AG08395 (cell line): Measurements from ENCODE around the gene EML1.

ENCODE experiments used
- DNase-seq: peaks from one replicate; pipeline ENCODE4 v3.0.0; 2012; ENCODE audit warnings: mixed read lengths, low spot score

Gene EML1

DNA sequence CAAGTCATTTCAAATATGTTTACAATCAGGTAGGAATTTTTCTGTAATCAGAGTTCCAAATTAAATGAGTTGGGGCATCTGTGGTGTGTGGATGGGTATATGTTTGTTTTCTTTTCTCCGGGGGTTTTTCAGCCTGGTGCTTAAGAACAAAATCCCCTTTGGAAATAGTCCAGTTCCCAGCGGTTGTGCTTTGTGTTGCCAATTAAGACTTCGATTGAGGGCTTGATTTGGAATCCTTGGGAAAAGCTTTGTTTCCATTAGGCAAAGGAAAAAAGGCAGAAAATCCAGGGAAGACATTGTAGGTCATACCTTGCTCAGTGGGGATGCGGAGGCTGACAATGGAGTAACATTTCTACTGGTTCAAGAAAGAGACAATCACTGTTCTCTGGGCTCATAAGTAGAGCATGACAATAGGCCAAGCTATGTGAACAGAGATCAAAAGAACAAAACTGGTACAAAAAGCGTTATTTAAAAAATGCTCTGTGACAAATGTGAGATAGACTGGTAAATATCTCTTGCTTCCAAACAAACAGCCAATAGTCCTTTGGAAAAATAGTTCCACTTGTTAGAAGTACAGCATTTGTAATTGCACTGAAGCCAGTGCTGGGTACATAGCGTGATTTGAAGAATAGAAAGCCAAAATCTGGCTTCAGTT lies 79.7 kb downstream of the EML1 start:
- no peak for DNase-seq

DNA sequence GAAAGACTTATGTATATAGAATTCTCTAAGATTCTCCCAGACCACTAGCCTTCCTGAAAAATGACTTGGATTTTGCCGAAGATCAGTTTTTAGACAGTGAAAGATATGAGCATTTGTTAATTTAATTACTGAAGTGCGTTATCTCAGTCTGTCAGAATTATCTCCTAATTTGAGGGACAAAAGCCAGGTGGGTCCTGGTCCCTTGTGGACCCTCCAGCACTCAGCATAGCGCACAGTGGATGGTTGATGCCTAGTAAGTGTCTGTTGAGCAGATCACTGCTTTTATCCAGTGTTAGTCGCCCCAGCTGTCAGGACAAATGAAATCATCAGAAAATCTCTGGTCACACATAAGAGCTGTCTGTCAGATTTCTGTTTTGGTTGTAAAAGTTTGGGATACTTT lies 80.4 kb downstream of the EML1 start:
- DNase-seq: no peak

GRCh38 chr14:99874306-99874705 lies 81.1 kb downstream of the EML1 start:
- no peak for DNase-seq

DNA sequence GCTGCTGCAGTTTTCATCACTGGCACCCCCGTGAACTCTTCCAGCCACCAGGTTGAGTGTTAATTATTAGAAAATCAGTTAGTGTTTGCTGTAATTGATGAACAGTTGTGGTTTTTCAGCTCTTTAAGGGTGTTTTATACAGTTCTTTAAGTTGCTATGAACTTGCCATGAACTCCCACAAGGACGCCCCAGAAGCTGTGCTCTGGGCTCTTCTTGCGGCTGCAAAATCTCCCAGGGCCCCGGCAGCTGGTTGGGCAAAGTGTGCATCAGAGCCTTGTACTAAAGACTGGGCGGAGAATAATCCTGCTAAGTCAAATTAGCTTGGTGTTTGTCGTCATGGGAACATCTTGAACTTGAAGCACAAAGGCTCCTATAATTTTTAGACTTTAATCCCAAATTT lies 82.2 kb downstream of the EML1 start:
- DNase-seq: no peak

- DNase-seq: no peak
These were observed 82.6 kb downstream of the EML1 start for GRCh38 chr14:99875836-99876235.

DNA sequence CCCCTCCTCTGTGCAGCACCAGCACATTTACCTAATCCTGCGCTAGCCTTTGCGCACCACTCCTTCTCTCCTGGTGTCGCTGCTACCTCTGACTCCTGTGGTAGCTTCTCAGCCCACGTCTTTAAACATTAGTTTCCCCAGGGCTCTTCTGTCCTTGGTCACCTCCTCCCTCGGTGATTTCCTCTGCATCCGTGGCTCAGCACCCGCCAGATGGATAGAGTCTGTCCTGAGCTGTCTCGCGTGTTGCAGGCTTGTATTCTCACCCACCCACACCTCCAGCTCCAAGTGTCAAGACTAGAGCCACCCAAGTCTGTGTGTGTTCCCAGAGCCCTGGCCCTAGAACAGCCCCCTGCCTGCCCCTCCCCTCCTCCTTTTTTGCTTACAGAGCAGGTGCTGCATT lies 83.2 kb downstream of the EML1 start:
- DNase-seq: no peak

DNA sequence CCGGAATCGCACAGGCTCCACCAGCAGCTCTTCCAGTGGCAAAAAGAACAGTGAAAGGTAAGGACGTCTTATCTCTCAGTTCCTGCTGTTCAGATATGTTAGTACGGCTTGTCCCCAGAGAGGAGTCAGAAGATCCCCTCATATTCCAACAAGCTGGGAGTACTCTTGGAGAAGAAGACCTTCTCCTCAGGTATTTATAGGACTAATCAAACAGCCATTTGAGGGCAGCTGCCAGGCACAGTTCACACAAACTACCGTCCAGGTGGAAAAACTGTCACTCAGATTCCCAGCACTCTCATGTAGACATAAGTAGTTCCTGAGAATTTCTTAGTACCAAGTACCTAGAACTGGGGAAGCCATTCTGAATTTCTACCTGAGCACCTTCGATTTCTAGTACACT lies 85.3 kb downstream of the EML1 start:
- DNase-seq: no peak

DNA sequence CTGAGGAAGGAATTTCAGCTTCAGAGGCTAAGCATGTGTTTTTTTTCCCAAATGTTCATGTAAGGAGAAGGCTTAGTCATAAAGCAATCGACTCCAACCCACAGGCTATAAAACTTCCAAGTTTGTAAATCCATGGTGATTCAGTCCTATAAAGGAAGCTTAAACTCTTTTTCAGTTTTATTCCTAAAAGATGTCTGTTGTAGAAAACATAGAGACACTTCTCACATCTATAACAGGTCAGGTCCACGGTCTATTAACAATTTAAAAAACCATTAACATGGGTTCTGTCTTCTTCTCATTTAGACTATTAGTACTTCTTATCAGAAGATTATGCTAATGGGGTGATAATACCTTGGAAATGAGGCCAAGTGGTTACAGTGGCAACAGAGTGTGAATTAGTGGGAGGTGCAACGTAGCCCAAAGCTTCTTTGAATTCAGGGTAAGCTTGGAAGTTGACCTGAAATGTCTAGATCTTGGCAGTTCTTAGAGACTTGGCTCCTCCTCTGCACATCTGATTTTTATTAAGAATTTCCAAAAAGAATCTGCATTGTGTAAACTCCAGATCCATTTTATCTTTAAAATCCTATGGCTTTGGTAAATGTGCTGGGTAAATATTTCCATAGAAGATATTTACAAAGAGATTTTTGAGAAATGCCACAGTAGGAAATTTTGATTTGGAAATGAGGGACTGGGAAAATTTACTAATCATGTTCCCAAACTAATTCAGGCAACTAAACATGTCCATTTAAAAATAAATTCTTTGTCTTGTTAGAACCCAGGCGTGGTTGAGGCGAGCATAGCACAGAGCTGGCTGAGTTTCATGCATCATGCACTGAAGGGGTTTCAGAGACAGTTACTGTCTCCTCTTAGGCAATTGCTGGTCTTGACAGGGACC lies 86.4 kb downstream of the EML1 start:
- peak; percentile 76 for DNase-seq

- peak; percentile 52 for DNase-seq
These were observed 87.6 kb downstream of the EML1 start for GRCh38 chr14:99880651-99881420.

DNA sequence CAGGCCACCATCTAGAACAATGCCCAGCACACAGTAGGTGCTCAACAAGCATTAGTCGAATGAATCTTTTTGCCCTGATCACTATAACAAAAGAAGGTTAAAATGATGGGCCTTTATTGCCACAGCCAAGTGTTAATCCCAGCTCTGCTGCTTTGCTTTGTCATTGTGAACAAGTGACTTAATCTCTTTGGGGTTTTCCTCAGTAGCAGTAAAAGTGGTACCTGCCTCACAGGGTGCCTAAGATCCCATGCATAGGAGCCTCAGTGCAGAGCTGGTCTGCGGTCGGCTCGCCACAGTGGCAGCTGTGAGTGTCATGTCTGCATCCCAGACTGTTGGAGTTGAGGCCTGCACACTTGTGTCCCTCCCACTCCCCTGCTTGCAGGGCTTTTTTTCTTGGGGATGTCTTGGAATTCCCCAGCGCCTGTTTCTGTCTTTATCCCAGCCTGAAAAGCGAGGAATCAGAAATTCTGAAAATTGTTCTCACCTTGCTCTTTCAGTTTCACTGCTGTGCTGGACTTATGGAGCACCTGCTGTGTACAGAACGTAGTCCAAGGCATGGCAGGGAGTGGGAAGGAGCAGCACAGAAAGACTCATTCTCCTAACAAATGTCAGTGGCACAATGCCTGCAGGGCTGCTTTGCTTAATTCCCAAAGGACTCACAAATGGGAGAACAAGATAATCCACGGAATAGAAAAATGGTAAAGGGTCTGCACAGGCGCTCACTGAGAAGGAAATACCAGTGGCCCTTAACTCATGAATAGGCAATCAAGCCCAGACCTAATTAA lies 90.8 kb downstream of the EML1 start:
- no peak for DNase-seq

DNA sequence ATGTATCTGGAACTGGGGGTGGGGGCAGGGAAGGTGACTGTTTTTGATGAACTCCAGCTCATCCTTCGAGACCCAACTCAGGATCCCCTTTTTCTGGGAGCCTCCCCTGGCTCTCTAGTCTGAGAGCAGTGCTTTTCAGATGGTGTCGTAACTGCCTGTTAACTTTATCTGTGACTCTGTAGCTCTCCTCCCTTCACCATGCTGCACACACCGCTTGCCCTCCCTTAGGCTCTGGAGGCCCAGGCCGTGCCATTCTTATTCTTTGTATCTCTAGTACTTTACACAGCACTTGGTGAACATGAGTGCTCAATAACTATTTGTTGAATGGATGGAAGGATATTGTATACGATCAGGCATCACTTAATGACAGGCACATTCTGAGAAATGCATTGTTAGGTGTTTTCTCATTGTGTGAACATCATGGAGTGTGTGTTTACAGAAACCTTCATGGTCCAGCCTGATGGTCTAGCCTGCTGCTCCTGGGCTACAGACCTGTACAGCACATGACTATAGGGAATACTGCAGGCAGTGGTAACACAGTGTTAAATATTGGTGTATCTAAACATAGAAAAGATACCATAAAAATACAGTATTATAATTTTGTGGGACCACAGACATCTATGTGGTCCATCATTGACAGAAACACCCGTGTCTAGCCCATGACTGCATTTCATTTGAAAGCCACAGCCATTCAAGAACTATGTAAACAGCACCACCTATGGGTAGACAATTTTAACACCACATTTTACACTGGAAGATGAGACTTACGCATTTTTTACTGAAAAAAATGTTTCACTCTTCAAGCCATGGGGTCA lies 91.8 kb downstream of the EML1 start:
- DNase-seq: peak; percentile 72

- DNase-seq: no peak
These were observed 92.4 kb downstream of the EML1 start for GRCh38 chr14:99885649-99885958.

DNA sequence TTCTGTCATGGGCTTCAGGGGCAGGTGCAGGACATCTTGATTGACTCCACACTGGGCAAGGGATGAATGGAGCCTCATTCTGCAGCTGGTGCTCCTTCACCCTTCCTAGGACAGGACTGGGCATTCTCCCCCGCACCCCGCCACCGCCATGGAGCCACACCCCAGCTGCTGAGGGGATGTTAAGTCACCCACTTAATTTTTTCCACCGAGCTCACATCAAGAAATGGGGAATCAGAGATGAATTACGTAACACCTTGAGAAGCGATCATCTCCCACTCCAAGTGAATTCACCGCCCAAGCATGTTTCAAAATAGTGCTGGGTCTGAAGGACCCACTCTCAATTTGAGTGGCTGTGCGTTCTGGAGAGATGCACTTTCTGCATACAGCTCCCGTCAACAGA lies 94.2 kb downstream of the EML1 start:
- DNase-seq: no peak

DNA sequence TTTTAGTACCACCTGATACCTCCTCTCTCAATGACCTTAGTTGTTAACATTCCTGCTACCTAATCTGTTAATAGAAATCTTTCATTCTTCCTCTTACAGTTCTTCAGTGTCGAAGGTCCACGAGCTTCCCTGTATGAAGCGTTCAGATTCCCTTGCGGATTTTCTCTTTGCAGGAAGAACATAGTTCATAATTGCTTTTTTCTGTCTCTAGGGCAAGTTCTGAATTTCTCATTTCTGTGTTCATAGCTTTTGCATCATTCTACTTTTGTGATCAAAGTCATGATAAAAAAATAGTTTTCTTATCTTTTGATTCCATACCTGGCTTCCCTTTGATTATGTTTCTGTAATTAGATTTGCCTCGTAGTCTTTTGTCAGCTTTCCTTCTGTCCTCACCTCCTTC lies 94.9 kb downstream of the EML1 start:
- DNase-seq: no peak

GRCh38 chr14:99889268-99889667 lies 96.1 kb downstream of the EML1 start:
- no peak for DNase-seq

GRCh38 chr14:99891266-99891665 lies 98.1 kb downstream of the EML1 start:
- DNase-seq: no peak

DNA sequence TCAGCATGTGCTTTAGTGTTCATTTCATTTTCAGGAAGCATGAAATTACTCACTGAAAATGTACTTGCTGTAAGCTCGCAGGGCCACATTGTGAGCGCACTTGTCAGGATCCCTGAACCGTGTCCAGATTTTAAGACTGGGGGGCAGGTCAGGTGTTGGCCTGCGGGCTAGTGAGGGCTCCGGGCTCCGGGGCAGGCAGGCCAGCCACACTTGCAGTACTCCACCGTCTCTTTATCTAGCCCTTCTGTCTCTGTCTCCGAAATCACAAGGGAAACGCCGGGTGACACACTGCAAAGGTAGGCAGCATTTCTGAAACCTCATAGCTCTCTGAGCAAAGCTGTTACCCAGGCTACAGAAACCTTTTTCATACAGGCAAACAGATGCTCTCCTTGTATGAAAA lies 98.7 kb downstream of the EML1 start:
- DNase-seq: no peak

DNA sequence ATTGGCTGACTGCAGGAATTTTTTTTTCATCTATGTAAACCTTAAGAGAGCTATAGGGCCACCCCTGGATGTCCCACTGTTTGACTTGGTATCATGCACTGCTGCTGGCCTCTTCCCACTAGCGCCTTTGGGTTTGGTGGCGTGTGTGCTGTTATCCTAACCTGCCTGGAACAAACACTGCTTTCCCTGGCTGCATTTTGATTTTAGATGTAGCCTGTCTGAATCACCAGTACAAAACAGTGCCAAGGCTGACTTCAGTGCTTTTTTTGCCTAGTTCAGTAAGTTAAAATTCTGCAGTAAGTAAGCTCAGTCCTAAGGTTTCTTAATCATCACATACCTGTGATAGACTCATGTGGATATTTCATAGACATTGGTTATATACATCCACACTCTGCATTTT lies 99.2 kb downstream of the EML1 start:
- no peak for DNase-seq

GRCh38 chr14:99896361-99896760 lies 103.1 kb downstream of the EML1 start:
- no peak for DNase-seq

GRCh38 chr14:99899578-99900178 lies 106.5 kb downstream of the EML1 start:
- DNase-seq: peak; percentile 34

GRCh38 chr14:99902925-99903324 lies 109.7 kb downstream of the EML1 start:
- no peak for DNase-seq
